ENCODE data around the gene NECTIN2. TPM values are rescaled to one million over a fixed set of nuclear protein-coding genes. Genes with fewer than 3 reads are reported as not detected.

The NECTIN2 gene
- total and polyA plus RNA-seq, 4 donors = 49.4 to 77.5 (median 55.5) TPM

GRCh38 chr19:44930088-44930487 is 84.0 kb downstream of the NECTIN2 start:
- Histone ChIP-seq H3K27me3 (ENCODE audit: control insufficient read depth in 4 of 4, insufficient read depth in 4 of 4, low read length in 3 of 4) (no peaks in the 10 kb centered on the region), H3K9ac (ENCODE audit: low read depth in 1 of 2, low read length in 2 of 2) (no peak overlapping the region), H3K36me3 (ENCODE audit: control insufficient read depth in 4 of 4, insufficient read depth in 3 of 4, low read depth in 1 of 4, low read length in 3 of 4) (no peaks in the 10 kb centered on the region), H3K27ac (ENCODE audit: low read depth in 1 of 2, low read length in 2 of 2) (peak overlapping the region; percentile 32 to 39), H3K4me3 (ENCODE audit: low read depth in 1 of 3, low read length in 3 of 3) (no peak overlapping the region), H3K4me1 (ENCODE audit: control insufficient read depth in 4 of 4, insufficient read depth in 4 of 4, low read length in 3 of 4) (peaks cover 21 to 49% (median 37%) of the 10 kb centered on the region in 4 donors), H3K9me3 (ENCODE audit: control insufficient read depth in 4 of 4, low read length in 3 of 4) (no peaks in the 10 kb centered on the region)
- DNase-seq (ENCODE audit: low spot score) = no peak
- TF ChIP-seq FOXA1 (IDR thresholded peaks at IDR 0.05) (no peak), CTCF (IDR thresholded peaks at IDR 0.05; ENCODE audit: low read depth, low read length, missing input control) (no peak), JUND (IDR thresholded peaks at IDR 0.05) (peak in 1 of 2 donors; percentile 43), HNF4G (IDR thresholded peaks at IDR 0.05) (peak; percentile 63), GABPA (IDR thresholded peaks at IDR 0.05 in 1 of 2, conservative IDR thresholded peaks at IDR 0.05 in 1 of 2) (no peak), RAD21 (IDR thresholded peaks at IDR 0.05) (peak in 1 of 2 donors; percentile 48), HNF4A (conservative IDR thresholded peaks at IDR 0.05) (peak; percentile 80 to 91), ATF3 (IDR thresholded peaks at IDR 0.05) (no peak), EGR1 (IDR thresholded peaks at IDR 0.05; ENCODE audit: low read depth in 2 of 2) (no peak), FOXA2 (IDR thresholded peaks at IDR 0.05) (peak; percentile 14), ZBTB33 (IDR thresholded peaks at IDR 0.05) (no peak), YY1 (IDR thresholded peaks at IDR 0.05) (peak; percentile 44), NR2F2 (IDR thresholded peaks at IDR 0.05) (no peak), TAF1 (conservative IDR thresholded peaks at IDR 0.05) (no peak), MAX (IDR thresholded peaks at IDR 0.05) (peak; percentile 23), REST (IDR thresholded peaks at IDR 0.05) (no peak), SP1 (IDR thresholded peaks at IDR 0.05) (peak; percentile 79), RXRA (IDR thresholded peaks at IDR 0.05) (peak; percentile 77 to 87)
- 34% methylated on average over 7 of the region's 7 CpGs for WGBS

Data from liver (tissue), 9 donors.